Suprapubic skin (tissue), 3 donors: ENCODE results near the gene UCK2.

Source experiments
- CTCF ChIP-seq, 2 donors: fragments of 200-600 bp in 1 of 2; fragments of 450-650 bp in 1 of 2; sonication (generic) in 1 of 2; IDR thresholded peaks; one replicate each; pipeline ENCODE4 v1.5.1; 2016 to 2019; ENCODE audit warnings: antibody characterized with exemption in 2 of 2, mild to moderate bottlenecking in 1 of 2, moderate library complexity in 1 of 2
- POLR2A ChIP-seq, 2 donors: fragments of 450-650 bp; IDR thresholded peaks; one replicate each; pipeline ENCODE4 v1.6.1; 2017; ENCODE audit warnings: antibody characterized with exemption in 2 of 2, mild to moderate bottlenecking in 2 of 2, moderate library complexity in 2 of 2

- TF ChIP-seq POLR2A (IDR thresholded peaks at IDR 0.05) (no peak), CTCF (IDR thresholded peaks at IDR 0.05) (no peak)
Observed at GRCh38 chr1:165894591-165894990, 67.2 kb downstream of the UCK2 start.
